Mucosa of descending colon (tissue), 3 donors: Measurements from ENCODE around the gene SDK1. TPM values are rescaled to one million over a fixed set of nuclear protein-coding genes. Genes with fewer than 3 reads are reported as not detected.

Experiments used
- ATAC-seq: fragments of 200-7000 bp; cut with Tn5 transposase; one replicate; pipeline ENCODE4 v1.9.1; 2020; ENCODE audit warnings: mild to moderate bottlenecking, moderate library complexity
- DNase-seq, 3 donors: peaks; one replicate each; pipeline ENCODE4 v3.0.0-alpha.2; 2020
- H3K36me3 ChIP-seq: fragments of 200-600 bp; one replicate; pipeline ENCODE4 v1.8.0; 2021; ENCODE audit warnings: low read depth, mild to moderate bottlenecking
- H3K4me1 ChIP-seq: fragments of 200-600 bp; one replicate; pipeline ENCODE4 v1.8.0; 2021; ENCODE audit warnings: low read depth, mild to moderate bottlenecking
- H3K4me3 ChIP-seq: fragments of 200-600 bp; one replicate; pipeline ENCODE4 v1.8.0; 2021; ENCODE audit warnings: mild to moderate bottlenecking
- H3K9me3 ChIP-seq: fragments of 200-600 bp; one replicate; pipeline ENCODE4 v1.8.0; 2021; ENCODE audit warnings: mild to moderate bottlenecking
- CTCF ChIP-seq: fragments of 200-600 bp; IDR thresholded peaks from one replicate; pipeline ENCODE4 v1.8.0; 2022; ENCODE audit warnings: antibody characterized with exemption, mild to moderate bottlenecking
- intact Hi-C, 2 donors: fragments of 100-400 bp; cut with DNase I in 1 of 2; cut with micrococcal nuclease in 1 of 2; formaldehyde crosslinking; loops; one replicate each; pipeline versions ENCODE4 v1.11.0 to v1.11.1; 2022; cut with DNase I, micrococcal nuclease
- total RNA-seq, 3 donors: library from RNA; stranded (reverse); fragmentation: NEBNext Ultra II Directional in 2 of 3; extraction: Animal tissue kit (Norgen Biotek cat#: 25700) in 2 of 3; gene quantifications; one replicate each; pipeline versions ENCODE4 v1.2.1 to v1.2.4, GENCODE V29; 2021 to 2023
- donor health status: DM: no; HTN: no; CAD: no; lungs with moderate emphysema.
- donor health status: DM: no; HTN: no; CAD: no.
- donor health status: DM: no; HTN: yes; CAD: no.

SDK1 gene
- total RNA-seq, 3 donors from 2014 or later: 2.7 to 20.2 (median 4.2) TPM

GRCh38 chr7:4022265-4022664 lies 721.2 kb downstream of the SDK1 start:
- ATAC-seq (no peak), DNase-seq (no peak)
- H3K36me3 ChIP-seq: no peaks in the 10 kb centered on the region
- no peaks in the 10 kb centered on the region for H3K9me3 ChIP-seq
- TF ChIP-seq CTCF: no peak
- no peaks in the 10 kb centered on the region for H3K4me1 ChIP-seq
- no peak overlapping the region for H3K4me3 ChIP-seq
- intact Hi-C loops: no loop called here

- H3K9me3 ChIP-seq: no peaks in the 10 kb centered on the region
- H3K4me3 ChIP-seq: no peak overlapping the region
- no peaks in the 10 kb centered on the region for H3K4me1 ChIP-seq
- intact Hi-C loops: no loop called here
- ATAC-seq (no peak), DNase-seq (no peak)
- H3K36me3 ChIP-seq: no peaks in the 10 kb centered on the region
- TF ChIP-seq CTCF: no peak
Observed at GRCh38 chr7:4023502-4023901, 722.5 kb downstream of the SDK1 start.

- no peaks in the 10 kb centered on the region for H3K4me1 ChIP-seq
- DNase-seq (no peak), ATAC-seq (no peak)
- TF ChIP-seq CTCF: no peak
- H3K4me3 ChIP-seq: no peak overlapping the region
- H3K9me3 ChIP-seq: no peaks in the 10 kb centered on the region
- intact Hi-C loops: no loop called here
- H3K36me3 ChIP-seq: no peaks in the 10 kb centered on the region
Observed at GRCh38 chr7:4024133-4024532, 723.1 kb downstream of the SDK1 start.

GRCh38 chr7:4024806-4025205 lies 723.8 kb downstream of the SDK1 start:
- DNase-seq (no peak), ATAC-seq (no peak)
- Histone ChIP-seq H3K36me3 (no peaks in the 10 kb centered on the region), H3K4me3 (no peak overlapping the region), H3K9me3 (no peaks in the 10 kb centered on the region), H3K4me1 (no peaks in the 10 kb centered on the region)
- no peak for TF ChIP-seq CTCF
- intact Hi-C loops: no loop called here

- no peak overlapping the region for H3K4me3 ChIP-seq
- H3K9me3 ChIP-seq: no peaks in the 10 kb centered on the region
- ATAC-seq: no peak
- DNase-seq: no peak
- no peaks in the 10 kb centered on the region for H3K4me1 ChIP-seq
- no peaks in the 10 kb centered on the region for H3K36me3 ChIP-seq
- TF ChIP-seq CTCF: no peak
- intact Hi-C loops: no loop called here
Observed at GRCh38 chr7:4025210-4025609, 724.2 kb downstream of the SDK1 start.
